ENCODE results near the gene AKTIP.

AKTIP gene

DNA sequence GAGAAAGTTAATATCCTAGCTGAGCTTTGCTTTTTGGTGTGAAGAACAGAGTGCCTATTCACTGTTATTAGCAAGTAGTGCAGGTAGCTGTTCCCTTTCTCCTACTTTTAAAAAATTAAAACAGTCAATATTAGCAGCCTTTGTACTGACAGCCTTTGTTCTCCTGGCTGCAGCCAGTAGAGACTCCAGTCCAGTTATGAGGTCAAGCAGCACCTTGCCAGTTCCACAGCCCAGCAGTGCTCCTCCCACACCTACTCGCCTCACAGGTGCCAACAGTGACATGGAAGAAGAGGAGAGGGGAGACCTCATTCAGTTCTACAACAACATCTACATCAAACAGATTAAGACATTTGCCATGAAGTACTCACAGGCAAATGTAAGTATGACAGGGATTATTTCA, 22.6 kb downstream of the AKTIP start:
- DNase-seq (ENCODE audit: low read depth): no peak

GRCh38 chr16:53478965-53479364, 24.0 kb downstream of the AKTIP start:
- no peak for DNase-seq (ENCODE audit: low read depth)

- DNase-seq (ENCODE audit: low read depth): no peak
These were observed 26.1 kb downstream of the AKTIP start for GRCh38 chr16:53476867-53477266.

DNA sequence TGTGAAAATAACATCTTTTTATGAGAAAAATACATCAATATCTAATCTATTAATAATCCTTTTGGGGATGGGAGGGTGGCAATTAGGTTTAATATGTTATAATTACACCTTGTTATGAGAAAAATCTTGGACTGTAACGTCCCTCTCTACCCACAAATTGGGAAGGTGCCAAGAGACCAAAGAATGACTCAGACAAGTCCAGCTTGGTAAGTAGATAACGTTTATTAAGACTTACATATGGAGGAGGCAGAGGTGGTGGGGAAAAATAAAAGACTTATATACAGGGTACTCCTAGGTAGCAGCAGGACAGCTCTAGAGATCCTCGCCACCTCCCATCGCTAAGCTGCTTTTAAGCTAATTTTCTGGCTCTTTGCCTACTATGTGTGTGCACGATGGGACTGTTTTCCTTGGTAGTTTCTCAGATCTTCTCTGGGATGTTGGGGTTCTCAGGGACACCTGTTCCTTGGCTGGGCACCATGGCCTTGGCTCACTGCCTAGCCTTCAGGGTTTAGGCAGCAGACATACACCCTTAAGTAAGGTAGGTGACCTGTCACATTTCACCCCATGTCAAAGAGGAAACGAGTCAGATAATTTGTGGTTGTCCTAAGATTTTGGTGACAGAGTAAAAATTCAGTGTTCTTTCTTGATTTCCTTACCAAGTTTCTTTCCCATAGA, 37.3 kb downstream of the AKTIP start:
- peak; percentile 7 for DNase-seq (ENCODE audit: low read depth)

GRCh38 chr16:53458635-53459034, 44.4 kb downstream of the AKTIP start:
- no peak for DNase-seq (ENCODE audit: low read depth)

- no peak for DNase-seq (ENCODE audit: low read depth)
These were observed 45.3 kb downstream of the AKTIP start for GRCh38 chr16:53457670-53458069.

DNA sequence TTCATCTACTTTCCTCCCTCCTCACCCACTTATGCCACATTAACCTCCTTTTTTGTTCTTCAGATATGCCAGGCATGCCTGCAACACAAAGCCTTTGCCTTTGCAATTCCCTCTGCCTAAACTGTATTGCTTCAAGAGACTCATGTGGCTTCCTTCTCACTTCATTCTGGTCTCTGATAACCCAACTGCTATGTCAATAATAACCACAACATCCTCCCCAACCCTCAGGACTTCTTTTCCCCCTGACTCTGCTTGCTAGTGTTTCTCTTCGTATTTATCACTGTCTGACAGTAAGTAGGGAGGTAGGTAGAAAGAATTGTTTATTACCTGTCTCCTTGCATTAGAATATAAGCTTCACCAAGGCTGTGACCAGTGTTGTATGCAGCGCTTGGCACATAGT, 46.4 kb downstream of the AKTIP start:
- no peak for DNase-seq (ENCODE audit: low read depth)

DNA sequence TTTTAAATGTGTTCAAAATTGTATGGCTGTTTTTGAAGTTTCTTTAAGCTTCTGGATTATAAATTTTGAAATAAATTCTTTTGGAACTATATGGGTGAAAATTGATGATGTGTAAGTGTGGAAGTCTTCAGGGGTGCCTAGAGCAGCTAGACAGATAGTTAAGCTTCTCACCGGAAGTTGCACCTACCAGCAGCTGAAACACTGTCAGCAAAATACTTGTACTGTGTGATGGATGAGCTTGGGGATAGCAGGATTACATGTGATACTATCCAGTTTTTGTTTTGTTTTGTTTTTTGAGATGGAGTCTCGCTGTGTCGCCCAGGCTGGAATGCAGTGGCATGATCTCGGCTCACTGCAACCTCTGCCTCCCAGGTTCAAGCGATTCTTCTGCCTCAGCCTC, 49.1 kb downstream of the AKTIP start:
- no peak for DNase-seq (ENCODE audit: low read depth)

- no peak for DNase-seq (ENCODE audit: low read depth)
These were observed 53.0 kb downstream of the AKTIP start for GRCh38 chr16:53449816-53450517.

DNA sequence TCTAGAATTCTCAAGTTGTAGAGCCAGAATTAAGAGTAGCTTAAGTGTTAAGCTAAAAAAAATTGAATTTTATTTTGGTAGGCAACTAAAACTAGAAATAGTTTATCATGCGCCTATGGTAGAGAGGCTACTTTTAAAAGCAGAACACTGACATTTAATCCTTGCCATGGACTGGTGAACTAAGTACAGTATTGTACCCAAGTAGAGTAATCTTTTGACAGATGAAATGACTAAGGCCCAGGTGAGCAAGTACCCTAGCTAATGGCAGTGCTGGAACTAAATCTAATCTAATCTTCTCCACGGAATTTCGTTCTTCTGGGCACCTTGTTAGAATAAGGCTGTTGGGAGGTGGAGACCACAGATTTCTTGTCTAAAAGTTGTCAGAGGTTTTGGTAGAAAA, 56.9 kb downstream of the AKTIP start:
- DNase-seq (ENCODE audit: low read depth): no peak

DNA sequence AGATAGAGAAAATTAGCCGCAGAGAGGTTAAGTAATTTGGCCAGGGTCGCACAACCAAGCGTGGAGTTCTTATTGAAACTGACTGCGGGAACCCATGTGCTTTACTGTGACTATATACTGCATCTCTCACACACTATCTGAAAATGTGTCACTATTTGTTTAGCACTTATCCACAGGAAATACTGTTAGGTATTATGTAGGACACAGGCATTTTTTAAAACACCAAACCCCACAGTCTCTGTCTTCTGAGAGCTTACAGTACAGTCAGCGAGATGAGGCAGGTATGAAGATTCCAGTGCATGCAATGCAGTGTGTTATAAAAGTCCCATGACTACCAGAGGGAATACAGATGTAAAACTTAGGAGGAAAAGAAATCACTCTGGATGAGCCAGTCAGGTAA, 57.5 kb downstream of the AKTIP start:
- DNase-seq (ENCODE audit: low read depth): no peak

All from GM04503 (cell line).